ENCODE measurements around the gene GALNT2.

The GALNT2 gene

DNA sequence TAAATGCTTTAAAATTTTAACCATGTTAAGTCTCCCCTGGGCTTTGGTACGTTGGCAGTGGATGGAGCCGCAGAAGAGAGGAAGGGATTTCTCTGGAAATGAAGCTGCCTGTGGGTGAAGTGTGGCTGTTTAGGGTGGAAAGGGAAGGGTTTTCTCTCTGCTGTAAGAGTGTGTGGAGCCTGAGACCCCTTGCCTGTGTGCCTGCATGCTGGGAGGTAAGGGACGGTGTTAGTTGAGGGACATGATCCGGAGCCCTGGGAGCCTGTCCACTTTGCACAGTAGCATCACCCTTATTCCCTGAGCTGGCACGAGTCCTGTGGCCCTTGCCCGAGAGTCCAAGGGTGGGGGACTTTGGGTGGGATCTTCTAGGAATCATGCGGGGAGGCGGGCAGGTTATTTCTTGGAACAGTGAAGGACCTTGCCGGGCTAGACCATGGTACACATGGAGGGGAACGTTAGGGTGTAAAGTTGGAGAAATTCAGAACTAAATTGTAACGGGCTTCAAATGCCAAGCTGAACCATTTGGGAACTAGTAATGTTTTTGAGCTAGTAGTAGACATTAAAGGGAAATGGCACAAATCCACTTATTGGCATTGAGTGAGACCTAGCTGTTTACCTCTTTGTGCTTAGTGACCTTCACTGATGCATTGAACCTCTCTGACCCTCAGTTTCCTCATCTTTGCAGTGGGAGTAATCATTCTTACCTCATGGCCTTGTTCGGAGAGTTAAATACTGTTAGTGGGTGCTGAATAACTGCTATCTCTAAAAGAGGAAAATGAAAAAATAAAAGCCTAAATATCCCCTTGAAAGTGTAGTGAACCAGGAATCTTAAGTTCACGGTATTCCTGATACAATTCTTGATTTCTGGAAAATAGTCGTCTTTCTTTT, 3.5 kb downstream of the GALNT2 start:
- no peak for DNase-seq (ENCODE audit: extremely low read depth in 1 of 2, low read depth in 1 of 2)

DNA sequence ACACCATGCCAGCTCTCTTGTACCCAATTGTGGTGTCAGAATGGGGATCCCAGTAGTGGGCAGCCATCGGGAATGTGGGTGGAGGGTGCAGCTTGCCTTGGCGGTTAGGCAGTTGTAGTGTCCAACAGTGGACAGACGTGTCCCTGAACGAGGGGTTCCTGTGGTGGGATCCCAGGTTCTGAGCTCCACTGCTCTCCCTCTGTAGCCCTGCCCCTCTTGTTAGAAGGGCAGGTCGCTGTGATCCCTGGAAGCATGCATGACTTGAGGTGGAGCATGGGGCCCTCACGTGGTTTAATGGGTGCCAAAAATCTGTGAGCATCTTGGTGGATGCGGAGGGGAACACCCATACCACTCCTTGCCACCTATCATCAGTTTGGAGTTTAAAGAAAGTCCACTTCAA, 4.3 kb downstream of the GALNT2 start:
- DNase-seq (ENCODE audit: extremely low read depth in 1 of 2, low read depth in 1 of 2): no peak

DNA sequence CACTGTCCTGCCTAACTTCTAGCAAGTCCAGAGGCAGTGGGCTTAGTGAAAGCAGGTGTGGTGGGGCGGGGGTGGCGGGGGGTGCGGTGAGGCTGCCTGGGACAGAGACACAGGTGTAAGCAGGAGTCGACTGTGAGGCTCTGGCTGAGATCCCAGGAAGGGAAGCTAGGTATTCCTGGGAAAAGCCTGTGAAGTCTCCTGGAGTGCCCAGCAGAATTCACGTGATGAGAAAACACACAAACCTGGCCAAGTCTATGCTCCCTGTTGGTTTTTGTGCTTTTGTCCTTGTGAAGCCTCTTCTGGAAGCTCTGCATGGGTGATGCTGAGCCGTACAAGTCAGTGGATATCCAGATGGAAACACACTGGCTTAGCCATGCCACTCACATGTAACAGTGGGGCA, 5.3 kb downstream of the GALNT2 start:
- DNase-seq (ENCODE audit: extremely low read depth in 1 of 2, low read depth in 1 of 2): no peak

DNA sequence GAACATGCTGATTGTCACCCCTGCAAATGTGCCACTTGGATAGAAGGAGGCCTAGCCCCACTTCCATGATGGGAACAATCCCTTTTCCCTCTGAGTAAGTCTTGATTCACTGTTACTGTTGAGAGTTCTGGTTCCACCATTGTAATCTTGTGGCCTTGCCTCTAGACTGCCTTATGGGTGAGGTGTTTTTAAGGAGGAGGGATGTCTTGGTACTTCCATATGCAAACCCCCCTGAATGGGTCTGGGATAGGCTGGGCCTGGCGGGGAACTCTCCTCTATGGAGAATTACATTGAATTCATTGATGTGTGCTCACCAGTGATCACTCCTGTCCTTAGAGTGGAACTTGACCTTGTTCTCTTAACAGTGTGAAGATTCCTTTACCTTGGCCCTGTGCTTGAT, 5.8 kb downstream of the GALNT2 start:
- DNase-seq (ENCODE audit: extremely low read depth in 1 of 2, low read depth in 1 of 2): no peak

DNA sequence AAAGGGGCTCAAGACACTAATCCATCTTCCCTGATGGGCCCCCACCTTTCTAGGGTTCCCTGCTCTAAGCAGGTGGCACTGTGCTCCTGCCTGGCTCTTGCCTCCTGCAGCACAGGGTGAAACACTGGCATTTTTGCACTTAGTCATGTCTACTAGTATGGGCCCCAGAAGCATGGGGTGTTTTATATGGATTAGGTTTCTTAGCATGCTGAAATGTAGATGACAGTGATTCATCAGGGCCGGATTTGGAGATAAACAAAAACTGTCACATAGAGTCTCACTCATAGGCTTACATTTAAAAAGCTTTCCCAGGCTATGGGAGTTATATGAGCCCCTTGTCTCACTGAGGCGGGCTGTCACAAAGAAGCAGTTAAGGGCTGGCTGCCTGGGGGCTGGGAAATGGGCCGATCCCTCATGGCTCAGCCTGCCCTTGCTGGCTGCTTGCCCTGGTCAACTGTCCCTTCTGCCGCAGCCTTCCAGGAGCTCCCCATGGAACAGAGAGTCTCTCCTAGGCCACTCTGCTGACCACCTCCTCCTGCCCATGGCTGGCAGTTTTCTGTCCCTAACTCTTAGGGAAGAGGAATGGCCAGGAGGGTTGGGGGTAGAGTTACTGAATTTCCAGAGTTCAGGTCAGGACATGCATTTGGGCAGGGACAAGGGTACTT, 6.5 kb downstream of the GALNT2 start:
- no peak for DNase-seq (ENCODE audit: extremely low read depth in 1 of 2, low read depth in 1 of 2)

DNA sequence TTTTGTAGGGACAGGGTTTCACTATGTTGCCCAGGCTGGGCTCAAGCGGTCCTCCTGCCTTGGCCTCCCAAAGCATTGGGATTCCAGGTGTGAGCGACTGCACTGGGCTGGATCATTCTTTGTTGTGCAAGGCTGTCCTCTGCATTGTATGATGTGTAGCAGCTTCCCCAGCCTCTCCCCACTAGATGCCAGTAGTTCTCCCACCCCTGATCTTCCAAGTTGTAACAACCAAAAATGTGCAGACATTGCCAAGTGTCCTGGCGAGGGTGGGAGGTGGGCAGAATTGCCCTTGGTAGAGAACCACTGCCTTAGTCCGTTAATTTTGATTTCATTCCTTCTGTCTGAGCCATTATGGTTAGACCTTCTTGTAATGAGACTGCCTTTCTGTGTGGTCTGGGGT, 7.2 kb downstream of the GALNT2 start:
- no peak for DNase-seq (ENCODE audit: extremely low read depth in 1 of 2, low read depth in 1 of 2)

DNA sequence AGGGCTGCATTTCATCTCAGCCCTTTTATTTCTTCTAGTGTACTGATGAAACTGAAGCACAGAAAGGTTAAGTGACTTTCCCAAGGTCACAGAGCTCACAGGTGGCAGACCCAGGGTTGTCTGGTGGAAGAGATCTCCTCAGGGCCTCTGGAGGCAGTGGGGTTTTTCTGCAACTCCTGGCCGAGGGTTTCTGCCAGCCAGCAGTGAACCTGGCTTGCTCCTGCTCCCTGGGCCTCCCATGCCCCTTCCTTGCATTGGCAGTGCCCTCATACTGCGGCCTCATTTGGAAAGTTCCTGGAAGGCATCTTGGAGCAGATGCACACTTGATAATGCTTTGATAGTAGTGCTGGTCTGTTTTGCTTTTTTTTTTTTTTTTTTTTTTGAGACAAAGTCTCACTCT, 7.7 kb downstream of the GALNT2 start:
- no peak for DNase-seq (ENCODE audit: extremely low read depth in 1 of 2, low read depth in 1 of 2)

DNA sequence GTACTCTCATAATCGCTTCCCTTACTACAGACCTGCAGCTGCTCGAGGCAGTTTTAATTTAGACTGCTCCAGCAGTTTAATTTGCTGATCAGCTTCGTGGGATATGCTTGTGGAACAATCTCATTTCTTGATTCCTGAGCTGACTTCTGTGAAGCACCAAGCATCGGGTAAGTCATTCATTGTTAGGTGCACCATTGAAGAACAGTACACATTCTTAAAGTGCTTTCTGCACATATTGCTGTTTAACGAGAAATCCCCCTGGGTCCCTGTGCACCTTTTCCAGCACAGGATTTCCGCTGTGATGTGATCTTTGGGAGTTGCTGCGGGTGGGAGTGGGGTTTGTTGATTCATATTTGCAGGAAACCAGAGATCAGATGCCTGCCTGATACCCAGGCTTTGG, 9.1 kb downstream of the GALNT2 start:
- no peak for DNase-seq (ENCODE audit: extremely low read depth in 1 of 2, low read depth in 1 of 2)

DNA sequence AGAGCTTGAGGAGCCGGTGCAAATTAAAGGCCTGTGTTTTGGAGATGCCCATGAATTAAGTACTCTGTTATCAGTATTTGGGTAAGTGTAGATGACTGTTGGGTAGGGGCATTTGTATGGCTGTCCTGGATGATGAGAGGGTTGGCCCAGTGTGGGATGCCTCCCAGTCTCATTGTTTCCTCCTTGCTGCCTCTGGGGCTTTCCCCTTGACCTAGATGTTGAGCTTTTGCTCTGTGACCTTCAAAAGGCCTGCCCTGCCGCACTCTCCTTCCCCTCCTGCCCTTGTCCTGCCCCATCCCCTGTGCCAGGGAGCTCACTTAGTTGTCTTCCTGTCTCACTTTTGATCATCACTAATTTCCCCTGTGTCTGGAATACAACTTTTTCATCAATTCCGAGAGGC, 10.0 kb downstream of the GALNT2 start:
- DNase-seq (ENCODE audit: extremely low read depth in 1 of 2, low read depth in 1 of 2): no peak

DNA sequence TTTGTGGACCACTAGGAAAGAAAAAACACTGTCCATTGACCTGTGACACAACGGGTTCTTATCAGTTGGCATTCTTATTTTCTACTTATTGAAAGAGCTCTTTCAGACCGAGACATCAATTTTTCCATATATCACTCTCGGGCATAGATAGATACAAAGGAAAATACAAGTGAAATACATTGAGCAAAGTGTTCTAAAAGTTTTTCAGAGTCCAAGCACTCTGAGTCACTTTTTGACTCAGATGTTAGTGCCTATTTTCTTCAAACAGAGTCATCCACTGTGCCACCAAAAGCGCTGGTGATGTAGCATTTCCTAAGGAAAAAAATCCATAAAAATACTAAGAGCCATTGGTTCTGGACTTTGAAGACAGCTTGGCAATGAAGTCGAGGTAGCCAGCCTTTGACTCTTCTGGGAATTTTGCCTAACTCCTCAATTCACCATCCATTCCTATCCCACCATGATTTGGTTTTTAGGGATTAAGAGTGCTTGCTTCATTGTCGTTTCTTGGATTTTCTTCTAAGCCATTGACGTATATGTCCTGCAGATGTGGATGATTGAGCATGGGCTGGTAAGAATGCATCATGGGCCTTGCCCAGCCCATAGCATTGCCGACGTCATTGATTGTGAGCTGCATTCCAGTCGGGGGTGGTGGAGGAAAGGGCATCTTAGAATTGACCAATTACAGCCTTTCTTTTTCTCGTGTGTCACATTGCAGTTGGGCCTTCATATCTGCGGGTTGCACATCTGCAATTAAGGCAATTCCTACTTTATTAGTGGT, 10.6 kb downstream of the GALNT2 start:
- DNase-seq (ENCODE audit: extremely low read depth in 1 of 2, low read depth in 1 of 2): no peak

DNA sequence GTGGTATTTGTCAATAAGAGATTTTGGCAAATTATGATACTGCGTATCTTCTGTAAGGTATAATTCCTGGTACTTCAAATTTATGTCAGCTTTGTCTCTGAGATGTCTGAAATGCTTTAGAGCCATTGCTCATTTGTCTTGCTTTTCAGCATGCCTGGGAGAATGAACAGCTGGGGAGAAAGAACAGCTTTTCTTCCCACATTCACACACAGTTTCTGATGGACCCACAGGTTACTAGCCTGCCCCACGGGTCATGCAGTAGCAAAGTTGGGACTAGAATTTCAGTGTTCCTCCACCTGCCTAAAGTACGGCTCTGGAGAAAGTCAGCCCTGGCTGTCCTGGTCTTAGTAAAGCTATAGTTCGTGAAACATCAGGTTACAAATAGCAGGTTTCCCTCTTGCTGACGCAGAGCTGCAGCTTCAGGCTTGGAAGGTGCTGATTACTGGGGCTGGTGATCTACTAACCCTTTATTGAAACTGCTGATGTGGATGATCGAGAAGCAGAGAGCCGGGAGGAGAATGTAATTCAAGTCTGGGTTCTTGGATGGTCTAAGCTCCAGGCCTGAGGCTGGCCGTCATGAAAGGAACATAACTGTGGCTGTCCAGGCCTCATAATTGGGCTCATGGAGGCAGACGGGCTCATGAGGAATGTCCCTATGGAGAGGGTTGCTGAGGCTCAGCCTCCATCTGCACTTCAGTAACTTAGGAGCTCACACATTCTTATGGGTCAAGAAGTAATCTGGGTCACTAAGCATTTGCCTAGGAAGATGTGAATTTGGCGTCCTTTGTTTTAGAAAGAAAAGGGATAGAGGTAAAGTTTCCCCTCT, 12.4 kb downstream of the GALNT2 start:
- no peak for DNase-seq (ENCODE audit: extremely low read depth in 1 of 2, low read depth in 1 of 2)

DNA sequence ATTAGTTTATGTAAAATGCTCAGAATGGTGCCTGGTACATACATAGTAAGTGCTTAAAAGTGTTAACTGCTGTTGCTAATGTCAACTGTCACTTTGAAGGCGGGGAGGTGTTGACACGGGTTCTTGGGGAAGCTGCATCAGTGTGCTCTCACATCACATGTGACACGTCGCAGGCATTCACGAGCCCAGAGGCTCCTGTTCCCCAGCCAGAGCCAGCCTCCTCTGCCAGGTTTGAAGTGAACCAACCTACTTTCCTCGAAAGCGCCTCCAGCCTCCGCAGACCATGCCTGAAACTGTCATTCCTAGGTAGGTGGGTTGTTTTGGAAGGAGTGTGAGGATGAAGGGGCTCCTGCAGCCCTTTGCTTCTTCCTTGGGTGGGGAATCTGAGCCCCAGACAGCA, 13.8 kb downstream of the GALNT2 start:
- DNase-seq (ENCODE audit: extremely low read depth in 1 of 2, low read depth in 1 of 2): no peak

DNA sequence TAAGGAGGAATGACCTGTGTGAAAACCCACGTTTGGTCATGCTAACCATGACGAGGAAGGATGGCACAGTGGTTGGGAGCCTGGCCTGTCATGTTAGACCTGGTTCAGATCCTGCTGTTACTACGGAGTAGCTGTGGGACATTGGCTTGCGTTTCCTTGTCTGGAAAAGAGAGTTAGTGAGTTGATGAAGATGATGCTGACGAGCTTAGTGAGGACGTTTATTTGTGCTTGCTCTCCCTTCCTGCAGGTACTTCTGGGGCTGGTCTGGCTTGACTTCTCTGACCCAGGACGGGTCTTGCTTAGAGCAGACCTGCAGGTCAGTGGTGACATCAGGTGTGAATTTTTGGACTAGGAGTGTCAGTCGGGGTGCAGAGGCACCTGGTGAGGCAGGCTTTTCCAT, 14.7 kb downstream of the GALNT2 start:
- DNase-seq (ENCODE audit: extremely low read depth in 1 of 2, low read depth in 1 of 2): no peak

DNA sequence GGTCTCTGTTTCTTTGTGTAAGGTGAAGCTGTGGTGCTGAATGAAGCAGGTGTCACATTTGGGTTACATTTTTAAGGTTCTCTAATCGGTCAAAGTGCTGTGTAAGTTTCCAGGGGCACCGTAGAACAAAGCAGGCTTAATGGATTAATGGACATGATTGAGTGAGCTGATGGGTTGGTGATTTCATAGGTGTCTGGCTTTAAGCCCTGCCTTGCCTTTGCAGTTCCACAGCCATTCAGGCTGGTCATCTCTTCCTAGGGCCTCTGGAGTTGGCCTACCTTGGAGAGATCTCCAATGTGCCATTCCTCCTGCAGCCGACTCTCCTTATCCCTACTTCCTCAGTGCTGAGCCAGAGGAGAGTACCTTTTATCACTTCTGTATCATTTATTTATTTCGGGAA, 15.2 kb downstream of the GALNT2 start:
- no peak for DNase-seq (ENCODE audit: extremely low read depth in 1 of 2, low read depth in 1 of 2)

DNA sequence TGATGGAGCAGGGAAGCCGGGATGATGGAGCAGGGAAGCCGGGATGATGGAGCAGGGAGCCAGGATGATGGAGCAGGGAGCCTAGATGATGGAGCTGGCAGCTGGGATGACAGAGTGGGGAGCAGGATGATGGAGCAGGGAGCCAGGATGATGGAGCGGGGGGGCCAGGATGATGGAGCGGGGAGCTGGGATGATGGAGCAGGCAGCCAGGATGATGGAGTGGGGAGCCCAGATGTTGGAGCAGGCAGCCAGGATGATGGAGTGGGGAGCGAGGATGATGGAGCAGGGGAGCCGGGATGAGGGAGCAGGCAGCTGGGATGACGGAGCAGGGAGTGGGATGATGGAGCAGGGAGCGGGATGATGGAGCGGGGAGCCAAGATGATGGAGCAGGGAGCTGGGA, 16.0 kb downstream of the GALNT2 start:
- no peak for DNase-seq (ENCODE audit: extremely low read depth in 1 of 2, low read depth in 1 of 2)

DNA sequence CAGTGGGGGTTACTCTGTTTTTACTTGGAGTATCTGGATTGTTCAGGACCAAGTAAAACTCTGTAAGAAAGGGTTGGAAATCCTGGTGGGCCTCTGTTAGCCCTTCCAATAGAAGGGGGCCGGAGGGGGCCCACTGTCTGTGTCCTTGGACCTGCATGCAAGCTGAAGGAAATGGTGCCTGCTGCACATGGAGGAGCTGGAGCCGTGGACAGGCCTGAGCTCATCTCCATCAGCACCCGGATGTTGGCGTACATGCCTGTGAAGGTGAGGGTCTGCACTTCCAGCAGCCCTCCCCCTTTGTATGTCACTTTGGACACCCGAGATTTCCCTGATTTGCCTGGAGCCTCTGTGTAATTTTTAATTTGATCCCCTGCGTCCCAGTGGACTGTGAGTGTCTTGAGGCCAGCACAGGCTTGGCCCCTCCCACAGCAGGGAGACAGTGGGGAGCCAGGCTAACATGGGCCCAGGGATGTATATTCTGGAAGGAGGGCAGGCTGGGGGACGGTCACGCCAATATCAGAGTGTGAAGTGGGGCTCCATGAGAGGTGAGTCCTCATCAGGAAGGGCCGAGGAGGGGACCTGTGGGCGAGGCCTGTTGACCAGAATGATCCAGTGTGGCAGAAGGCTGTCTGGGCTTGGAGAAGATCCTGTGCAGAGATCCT, 16.8 kb downstream of the GALNT2 start:
- no peak for DNase-seq (ENCODE audit: extremely low read depth in 1 of 2, low read depth in 1 of 2)

DNA sequence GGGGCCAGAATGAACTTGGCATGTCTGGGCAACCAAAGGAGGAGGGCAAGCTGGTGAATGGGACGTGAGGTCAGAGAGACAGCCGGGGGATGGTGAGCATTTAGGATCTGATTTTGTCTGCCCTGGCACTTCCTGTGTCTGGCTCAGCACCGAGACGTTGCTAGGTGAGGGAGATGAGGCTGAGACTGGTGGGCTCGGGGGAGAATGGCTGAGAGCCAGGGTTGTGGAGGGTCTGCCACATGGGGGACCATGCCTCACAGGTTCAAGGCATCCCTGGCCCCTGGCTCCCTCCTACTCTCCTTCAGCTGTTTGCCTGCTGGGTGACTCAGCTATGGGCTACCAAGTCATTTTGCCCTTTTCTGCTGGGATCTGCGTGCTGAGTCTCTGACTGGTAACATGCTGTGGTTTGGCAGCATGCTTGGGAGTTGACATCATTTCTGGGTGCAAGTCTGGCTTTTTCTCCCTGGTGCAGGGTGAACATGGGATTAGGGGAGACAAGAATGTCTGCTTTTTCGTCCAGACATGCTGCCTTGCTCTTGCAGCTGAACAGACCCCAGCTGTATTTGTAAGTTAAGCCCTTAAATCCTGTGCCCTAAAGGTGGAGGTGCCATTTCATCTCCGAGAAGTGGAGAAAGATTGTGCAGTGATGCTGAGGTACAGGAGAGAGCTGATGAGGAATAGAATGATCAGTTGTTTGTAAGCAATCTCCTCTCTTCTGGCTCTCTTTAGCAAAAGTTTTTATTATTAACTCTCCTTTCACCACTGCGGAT, 17.6 kb downstream of the GALNT2 start:
- peak; percentile 38 to 80 for DNase-seq (ENCODE audit: extremely low read depth in 1 of 2, low read depth in 1 of 2)

DNA sequence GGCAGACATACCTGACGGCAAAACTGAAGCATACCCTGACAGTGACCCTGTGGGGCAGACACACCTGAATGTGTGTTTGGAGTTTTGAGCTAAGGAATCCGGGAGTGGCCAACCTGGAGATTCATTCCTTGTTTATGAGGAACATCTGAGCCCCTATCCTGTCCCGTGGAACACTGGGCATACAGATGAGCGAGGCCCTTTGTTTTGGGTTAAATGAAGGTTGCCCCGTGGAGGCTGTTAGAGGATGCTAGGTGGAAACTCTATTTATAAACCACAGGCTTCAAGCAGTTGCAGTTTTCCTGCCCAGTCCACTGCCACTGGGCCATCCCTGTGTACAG, 18.1 kb downstream of the GALNT2 start:
- no peak for DNase-seq (ENCODE audit: extremely low read depth in 1 of 2, low read depth in 1 of 2)

DNA sequence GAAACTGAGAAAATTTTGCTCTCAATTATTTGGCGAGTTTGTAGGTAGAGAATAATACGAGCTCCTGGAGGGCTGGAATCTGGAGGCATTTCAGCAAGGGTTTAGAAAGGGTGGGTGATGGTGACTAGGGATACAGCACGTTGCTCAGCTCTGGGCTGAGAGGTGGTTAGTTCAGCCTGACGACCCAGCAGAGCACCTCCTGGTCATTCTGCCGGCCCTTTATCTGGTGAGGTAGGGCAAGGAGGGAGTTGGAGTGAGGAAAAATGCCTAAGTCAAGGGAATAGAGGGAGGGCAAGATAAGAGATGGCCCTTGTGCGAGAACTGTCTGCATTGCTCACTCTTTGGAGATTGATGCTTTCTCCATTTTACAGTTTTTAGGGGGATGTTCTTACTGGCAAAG, 19.1 kb downstream of the GALNT2 start:
- DNase-seq (ENCODE audit: extremely low read depth in 1 of 2, low read depth in 1 of 2): no peak

All from stimulated activated CD8-positive, alpha-beta memory T cell treated with anti-CD3 and anti-CD28 coated beads, Interleukin-7, amount 100 ng/mL, for 48 hours (primary cell).